GM19328 (cell line): Measurements from ENCODE around the gene KCNIP3.
"Not testable (repeated sequence)": the region's sequence is repeated elsewhere in the genome, so short reads cannot be mapped to it uniquely, and the experiment has no call there.

Experiments used
- ATAC-seq: cut with Tn5 transposase; IDR thresholded peaks from one replicate; pipeline ENCODE4 v1.9.1; 2021; ENCODE audit warnings: mild to moderate bottlenecking, moderate library complexity; ENCODE audit not compliant: unreplicated experiment

KCNIP3 gene

GRCh38 chr2:95382686-95383634, 85.8 kb downstream of the KCNIP3 start:
- no peak for ATAC-seq

- ATAC-seq, result no peak
Measured at GRCh38 chr2:95383635-95384027, 86.5 kb downstream of the KCNIP3 start.

GRCh38 chr2:95384854-95385569, 87.9 kb downstream of the KCNIP3 start:
- ATAC-seq, result no peak

- no peak for ATAC-seq
Measured at GRCh38 chr2:95385570-95385984, 88.4 kb downstream of the KCNIP3 start.

- no peak for ATAC-seq
Measured at GRCh38 chr2:95386031-95386430, 88.9 kb downstream of the KCNIP3 start.

- no peak for ATAC-seq
Measured at GRCh38 chr2:95387358-95387757, 90.2 kb downstream of the KCNIP3 start.

- ATAC-seq, result no peak
Measured at GRCh38 chr2:95388091-95388692, 91.0 kb downstream of the KCNIP3 start.

- ATAC-seq, result no peak
Measured at GRCh38 chr2:95388856-95389244, 91.7 kb downstream of the KCNIP3 start.

GRCh38 chr2:95389245-95390119, 92.3 kb downstream of the KCNIP3 start:
- ATAC-seq, result no peak

GRCh38 chr2:95390272-95390880, 93.2 kb downstream of the KCNIP3 start:
- ATAC-seq, result no peak

- ATAC-seq, result no peak
Measured at GRCh38 chr2:95390881-95391321, 93.8 kb downstream of the KCNIP3 start.

GRCh38 chr2:95391641-95392310, 94.6 kb downstream of the KCNIP3 start:
- ATAC-seq, result no peak

- ATAC-seq, result no peak
Measured at GRCh38 chr2:95392320-95392719, 95.2 kb downstream of the KCNIP3 start.

- ATAC-seq, result no peak
Measured at GRCh38 chr2:95392730-95393455, 95.7 kb downstream of the KCNIP3 start.

GRCh38 chr2:95393901-95394300, 96.8 kb downstream of the KCNIP3 start:
- ATAC-seq, result no peak

GRCh38 chr2:95399061-95399460, 101.9 kb downstream of the KCNIP3 start:
- no peak for ATAC-seq

GRCh38 chr2:95401480-95401879, 104.3 kb downstream of the KCNIP3 start:
- ATAC-seq, result no peak

- ATAC-seq, result not testable (repeated sequence)
Measured at GRCh38 chr2:95402004-95402369, 104.8 kb downstream of the KCNIP3 start.
